Measurements from ENCODE around the gene STX2. TPM values are rescaled to one million over a fixed set of nuclear protein-coding genes. Genes with fewer than 3 reads are reported as not detected.

Gene STX2
- total and polyA plus RNA-seq, 10 of the 15 experiments (the other 5 are each of a cell fraction or from before 2014, with no cell fraction given): 6.0 to 22.2 (median 10.0) TPM

GRCh38 chr12:130816097-130816496, 23.0 kb downstream of the STX2 start:
- Histone ChIP-seq H3K4me3 (no peak overlapping the region), H2AFZ (ENCODE audit: control insufficient read depth, low read depth, low read length) (no peak overlapping the region), H3K9ac (ENCODE audit: control insufficient read depth, insufficient read depth, low read length) (no peak overlapping the region; the same call in 1 of the 2 replicates), H3K4me2 (ENCODE audit: control insufficient read depth, insufficient read depth) (no peak overlapping the region), H3K27me3 (replicated peaks in 1 of 2; ENCODE audit: control insufficient read depth in 2 of 2, insufficient read depth in 2 of 2, low read length in 1 of 2) (no peaks in the 10 kb centered on the region), H3K79me2 (ENCODE audit: control insufficient read depth, insufficient read depth, low read length) (peaks cover 1% of the 10 kb centered on the region), H3K36me3 (ENCODE audit: control insufficient read depth in 2 of 2, insufficient read depth in 2 of 2, low read length in 1 of 2) (peaks cover 0 to 2% of the 10 kb centered on the region in 2 experiments; a peak in 3 of 4 replicates), H4K20me1 (ENCODE audit: control insufficient read depth, insufficient read depth) (no peaks in the 10 kb centered on the region), H3K27ac (ENCODE audit: control insufficient read depth, insufficient read depth) (peak overlapping the region; percentile 33; the same call in 1 of the 2 replicates), H3K9me3 (replicated peaks; ENCODE audit: control insufficient read depth, insufficient read depth, low read length) (no peaks in the 10 kb centered on the region), H3K4me1 (ENCODE audit: control insufficient read depth, insufficient read depth, low read length) (peaks cover 24% of the 10 kb centered on the region)
- BruUV-seq (replicated peaks): no TSS peak
- ChIA-PET RAD21 (ENCODE audit: unreplicated experiment) (interaction anchor here (0.8 to 2.5 kb wide), 4 partner anchors 10 to 16 kb away, joined by 3 to 10 read pairs (median 6); no protein-coding TSS in a partner anchor), SMC1A (ENCODE audit: uncharacterized antibody, unreplicated experiment) (interaction anchor here (1.2 to 2.4 kb wide), 4 partner anchors 11 to 18 kb away, joined by 3 to 11 read pairs (median 6); no protein-coding TSS in a partner anchor), CTCF (interaction anchor here (0.6 to 3.3 kb wide), 6 partner anchors 15 to 316 kb away, joined by 3 to 16 read pairs (median 3); no protein-coding TSS in a partner anchor), POLR2A (interaction anchor here (6.2 kb wide), 1 partner anchor 16 kb away, joined by 24 read pairs; no protein-coding TSS in a partner anchor)
- 73% methylated on average over 13 of the region's 14 CpGs for WGBS (ENCODE audit: insufficient coverage, insufficient replicate concordance, low lambda C conversion rate, missing lambda C conversion rate)
- TF ChIP-seq SREBF2 (IDR thresholded peaks at IDR 0.05; ENCODE audit: low read length) (no peak), RUNX3 (IDR thresholded peaks at IDR 0.05; ENCODE audit: low read length) (peak; percentile 39; the same call in 1 of the 2 replicates), PAX8 (IDR thresholded peaks at IDR 0.05) (no peak), E2F8 (IDR thresholded peaks at IDR 0.05; ENCODE audit: low read depth, partially characterized antibody) (no peak), SUZ12 (IDR thresholded peaks at IDR 0.05; ENCODE audit: unreplicated experiment) (no peak)
- ATAC-seq (no peak), FAIRE-seq (no peak), DNase-seq (ENCODE audit: low read depth, low spot score) (no peak)
- in situ Hi-C loops (cut with MboI) (loop anchor here (5.0 kb wide), 1 partner anchor 54 kb away; no protein-coding TSS in a partner anchor), intact Hi-C loops (cut with micrococcal nuclease; ENCODE audit: unreplicated experiment) (no loop called here)

All from GM12878 (cell line).